HG03196 (cell line): ENCODE results near the gene DLG2.
"Not testable (repeated sequence)": the region's sequence is repeated elsewhere in the genome, so short reads cannot be mapped to it uniquely, and the experiment has no call there.

Source experiments
- ATAC-seq: cut with Tn5 transposase; IDR thresholded peaks from one replicate; pipeline ENCODE4 v1.9.1; 2021; ENCODE audit not compliant: unreplicated experiment

DLG2 gene

DNA sequence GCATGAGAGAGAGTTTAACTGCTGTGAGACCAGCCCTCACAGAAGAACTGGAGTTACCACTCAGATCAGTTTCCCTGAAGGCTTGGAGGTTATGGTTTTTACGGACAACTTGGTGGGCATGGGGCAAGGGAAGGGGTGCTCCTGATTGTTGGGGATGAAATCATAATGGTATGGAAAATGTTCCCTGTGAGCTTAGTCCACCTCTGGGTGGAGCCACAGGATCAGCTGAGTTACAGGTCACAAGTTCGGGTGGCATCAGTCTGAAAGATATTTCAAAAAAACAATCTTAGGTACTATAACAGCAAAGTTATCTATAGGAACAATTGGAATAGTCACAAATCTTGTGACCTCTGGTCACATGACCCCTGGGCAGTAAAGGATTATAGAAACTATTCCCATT is 162.9 kb downstream of the DLG2 start:
- ATAC-seq, result no peak

DNA sequence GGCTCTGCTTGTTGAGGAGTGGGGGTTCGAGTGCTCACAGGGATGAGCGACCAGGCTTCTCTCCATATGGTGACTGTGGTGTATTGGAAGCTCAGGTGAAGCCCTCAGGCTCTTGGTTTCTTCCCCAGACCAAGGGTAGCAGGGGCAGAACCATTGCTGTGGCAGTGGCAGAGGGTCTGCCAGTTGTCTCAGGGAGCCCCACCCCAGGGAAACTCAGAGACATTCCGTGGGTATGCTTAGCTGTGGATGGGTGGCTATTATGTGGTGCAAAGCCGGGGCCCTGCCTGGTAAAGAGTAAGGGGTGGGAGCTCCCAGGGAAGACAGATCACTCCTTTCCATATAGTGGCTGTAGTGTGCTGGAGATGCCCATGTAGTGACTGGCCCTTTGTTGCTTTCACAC is 167.8 kb downstream of the DLG2 start:
- ATAC-seq, result no peak

DNA sequence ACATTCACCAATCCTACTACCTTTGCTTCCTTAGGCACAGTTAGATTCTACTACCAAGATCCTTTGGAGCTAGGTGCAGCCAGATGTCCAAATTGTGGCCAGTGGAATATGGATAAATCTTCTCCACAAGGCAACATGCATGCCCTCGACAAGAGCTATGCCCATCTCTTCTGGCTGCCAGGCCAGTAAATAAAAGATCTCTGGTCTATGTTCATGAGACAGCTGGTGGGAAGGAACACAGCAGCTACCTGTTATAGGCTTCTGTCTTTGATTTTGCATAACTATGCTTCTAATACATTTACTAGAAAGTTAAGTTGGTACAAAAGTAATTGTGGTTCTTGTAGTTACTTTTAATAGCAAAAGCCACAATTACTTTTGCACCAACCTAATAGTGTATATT is 182.7 kb downstream of the DLG2 start:
- ATAC-seq, result no peak

DNA sequence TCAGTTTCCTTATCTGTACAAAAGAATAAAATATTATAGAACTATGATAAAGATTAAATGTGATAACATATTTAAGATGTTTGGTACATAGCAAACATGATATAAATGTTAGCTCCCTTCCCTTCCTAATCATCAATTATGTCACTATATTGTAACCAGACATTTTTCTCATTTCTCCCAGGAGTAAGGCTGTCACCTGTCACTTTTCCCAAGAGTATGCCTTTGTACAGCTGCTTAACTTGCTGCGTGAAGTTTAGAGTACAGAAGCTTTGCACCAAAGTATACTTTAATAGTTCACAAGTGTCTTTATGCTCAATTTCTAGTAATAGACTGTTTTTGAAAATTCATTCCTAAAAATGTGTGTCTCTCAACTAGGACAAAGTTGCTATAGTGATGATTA is 186.9 kb downstream of the DLG2 start:
- ATAC-seq, result no peak

DNA sequence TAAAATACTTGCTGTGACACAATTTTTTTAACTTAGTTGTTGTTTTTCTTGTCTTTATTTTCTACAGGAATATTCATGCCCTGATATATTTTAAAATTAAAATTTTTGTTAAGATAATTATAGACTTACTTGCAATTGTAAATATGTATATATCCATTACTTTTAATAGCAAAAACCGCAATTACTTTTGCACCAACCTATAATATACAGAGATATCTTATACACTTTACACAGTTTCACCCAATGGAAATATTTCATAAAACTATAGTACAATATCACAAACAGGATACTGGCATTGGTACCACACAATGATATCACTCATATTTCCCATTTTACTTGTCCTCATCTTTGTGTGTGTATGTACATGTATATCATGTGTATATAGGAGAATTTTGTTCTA is 188.8 kb downstream of the DLG2 start:
- no peak for ATAC-seq

DNA sequence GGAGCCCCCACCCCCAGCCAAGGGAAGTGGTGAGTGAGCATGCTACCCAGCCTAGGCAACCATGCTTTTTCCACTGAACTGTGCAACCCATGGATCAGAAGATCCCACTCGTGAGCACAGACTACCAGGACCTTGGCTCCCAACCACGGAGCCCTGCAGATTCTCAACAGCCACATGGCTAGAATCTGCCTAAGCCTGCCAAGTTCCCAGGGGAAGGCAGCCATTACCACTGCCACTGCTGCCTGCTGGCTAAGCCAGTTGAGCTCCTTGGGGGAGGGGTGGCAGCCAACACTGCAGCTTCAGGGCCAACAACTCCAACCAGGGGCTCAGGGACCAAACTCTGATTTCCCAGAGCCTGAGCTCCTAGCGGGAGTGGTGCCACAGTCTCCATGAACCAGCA is 195.8 kb downstream of the DLG2 start:
- no peak for ATAC-seq

DNA sequence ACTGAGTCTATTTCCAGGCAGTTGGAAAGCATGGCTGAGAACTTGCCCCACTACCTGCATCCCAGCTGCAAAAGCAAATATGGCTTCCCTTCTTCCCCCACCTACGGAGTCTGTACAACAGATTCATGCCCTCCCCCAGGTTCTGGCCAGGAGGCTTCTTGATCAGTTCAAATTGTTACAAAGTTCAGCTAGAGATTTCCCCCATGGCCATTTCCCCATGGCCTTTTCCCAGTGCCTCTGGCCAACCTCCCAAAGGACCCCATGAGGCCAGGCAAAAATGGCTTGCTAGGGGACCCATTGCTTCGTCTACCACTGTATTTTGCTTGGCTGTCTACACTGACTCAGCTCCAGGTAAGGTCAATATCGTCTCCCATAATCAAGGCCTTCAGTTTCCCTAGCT is 203.3 kb downstream of the DLG2 start:
- ATAC-seq, result no peak

DNA sequence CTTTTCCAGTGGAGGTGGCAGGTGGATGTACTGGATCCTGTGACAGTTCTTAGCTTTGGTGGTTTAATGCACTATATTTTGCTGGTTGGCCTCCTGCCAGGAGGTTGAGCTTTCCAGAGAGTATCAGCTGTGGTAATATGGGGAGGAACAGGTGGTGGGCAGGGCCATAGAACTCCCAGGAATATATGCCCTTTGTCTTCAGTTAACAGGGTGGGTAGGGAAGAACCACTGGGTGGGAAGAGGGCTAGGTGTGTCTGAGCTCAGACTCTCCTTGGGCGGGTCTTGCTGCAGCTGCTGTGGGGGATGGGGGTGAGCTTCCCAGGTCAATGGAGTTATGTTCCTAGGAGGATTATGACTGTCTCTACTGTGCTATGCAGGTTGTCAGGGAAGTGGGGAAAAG is 203.8 kb downstream of the DLG2 start:
- no peak for ATAC-seq

DNA sequence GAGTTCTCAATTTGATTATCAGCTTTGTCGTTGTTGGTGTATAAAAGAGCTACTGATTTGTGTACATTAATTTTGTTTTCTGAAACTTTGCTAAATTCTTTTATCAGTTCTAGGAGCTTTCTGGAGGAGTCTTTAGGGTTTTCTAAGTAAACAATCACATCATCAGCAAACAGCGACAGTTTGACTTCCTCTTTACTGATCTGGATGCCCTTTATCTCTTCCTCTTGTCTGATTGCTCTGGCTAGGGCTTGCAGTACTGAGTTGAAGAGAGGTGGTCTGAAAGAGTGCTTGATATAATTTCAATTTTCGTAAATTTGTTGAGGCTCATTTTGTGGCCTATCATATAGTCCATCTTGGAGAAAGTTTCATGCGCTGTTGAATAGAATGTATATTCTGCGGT is 213.0 kb downstream of the DLG2 start:
- no peak for ATAC-seq

DNA sequence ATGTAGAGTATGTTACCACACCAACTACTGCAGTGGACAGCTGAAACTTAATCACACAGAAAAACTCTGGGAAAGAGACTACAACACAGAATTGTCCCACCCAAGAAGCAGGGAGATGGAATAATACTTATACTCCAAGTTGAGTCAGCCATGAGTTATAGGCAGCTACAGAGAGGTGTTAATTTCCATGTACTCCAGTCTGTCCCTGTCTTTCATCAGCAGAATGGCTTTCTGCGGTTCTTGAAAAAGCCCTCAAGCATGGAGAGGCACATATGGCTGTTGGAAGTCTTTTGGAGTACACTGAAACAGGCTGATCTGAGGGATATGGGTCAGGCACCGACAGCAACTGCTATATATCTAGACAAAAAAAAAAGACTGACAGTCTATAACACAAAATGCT is 219.5 kb downstream of the DLG2 start:
- no peak for ATAC-seq

DNA sequence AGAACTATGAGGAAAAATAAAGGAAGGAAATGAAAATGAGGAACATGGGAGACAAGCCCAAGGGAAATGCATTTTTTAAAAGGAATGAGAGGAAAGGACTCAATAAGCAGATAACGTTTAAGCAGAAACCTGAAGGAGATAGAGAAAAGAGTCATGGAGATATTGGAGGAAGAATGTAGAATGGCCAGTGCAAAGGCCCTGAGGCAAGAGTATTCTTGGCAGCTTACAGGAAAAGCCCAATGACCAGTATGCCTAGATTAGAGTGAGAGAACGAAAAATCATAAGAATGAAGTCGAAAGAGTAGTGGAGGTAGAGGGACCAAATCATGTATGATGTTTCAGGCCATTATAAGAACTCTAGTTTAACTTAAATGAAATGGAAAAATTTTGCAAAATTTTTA is 220.3 kb downstream of the DLG2 start:
- ATAC-seq, result no peak

DNA sequence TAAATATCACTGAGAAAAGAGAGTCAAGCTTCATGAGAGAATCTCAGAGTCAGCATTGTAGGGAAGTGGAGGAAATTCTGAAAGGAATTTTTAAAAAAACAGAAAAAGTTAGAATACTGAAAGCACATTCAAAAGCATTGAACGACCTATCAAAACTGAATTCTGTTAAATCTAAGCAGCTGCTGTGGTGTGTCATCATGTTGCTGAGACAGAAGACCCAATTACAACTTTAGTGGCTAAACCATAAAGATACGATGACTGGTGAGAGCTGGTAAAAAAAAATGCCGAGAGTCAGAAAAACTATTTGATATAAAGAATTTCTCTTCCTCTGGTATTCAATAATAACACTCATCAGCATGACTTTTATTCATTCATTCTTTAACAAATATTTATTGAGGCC is 220.8 kb downstream of the DLG2 start:
- no peak for ATAC-seq

DNA sequence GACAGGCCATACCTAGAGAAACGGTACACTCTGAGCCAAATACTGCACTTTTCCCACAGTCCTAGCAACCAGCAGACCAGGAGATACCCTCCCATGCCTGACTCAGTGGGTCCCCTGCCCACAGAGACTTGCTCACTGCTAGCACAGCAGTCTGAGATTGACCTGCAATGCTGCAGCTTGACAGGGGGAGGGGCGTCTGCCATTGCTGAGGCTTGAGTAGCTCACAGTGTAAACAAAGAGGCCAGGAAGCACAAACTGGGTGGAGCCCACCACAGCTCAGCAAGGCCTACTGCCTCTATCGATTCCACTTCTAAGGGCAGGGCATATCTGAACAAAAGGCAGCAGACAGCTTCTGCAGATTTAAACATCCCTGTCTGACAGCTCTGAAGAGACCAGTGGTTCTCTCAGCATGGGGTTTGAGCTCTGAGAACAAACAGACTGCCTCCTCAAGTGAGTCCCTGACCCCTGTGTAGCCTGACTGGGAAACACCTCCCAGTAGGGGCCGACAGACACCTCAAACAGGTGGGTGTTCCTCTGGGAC is 231.6 kb downstream of the DLG2 start:
- ATAC-seq, result not testable (repeated sequence)

DNA sequence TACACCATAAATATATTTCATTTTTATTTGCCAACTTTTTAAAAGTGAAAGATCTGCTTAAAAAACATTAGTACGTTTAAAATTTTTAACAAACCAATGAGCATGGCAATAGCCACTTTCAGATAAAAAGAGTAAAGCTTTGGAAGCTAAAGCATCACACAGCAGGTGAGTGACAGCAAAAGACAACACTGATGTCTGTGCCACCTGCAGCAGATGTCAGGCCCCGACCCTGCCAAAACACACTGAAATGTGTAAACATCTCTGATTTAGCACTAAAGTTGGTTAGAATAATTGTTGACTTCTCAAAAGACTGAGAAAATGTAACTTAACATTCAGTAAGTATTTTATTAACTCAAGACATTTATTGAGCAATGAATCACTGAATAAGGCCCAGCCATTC is 232.9 kb downstream of the DLG2 start:
- ATAC-seq, result no peak

DNA sequence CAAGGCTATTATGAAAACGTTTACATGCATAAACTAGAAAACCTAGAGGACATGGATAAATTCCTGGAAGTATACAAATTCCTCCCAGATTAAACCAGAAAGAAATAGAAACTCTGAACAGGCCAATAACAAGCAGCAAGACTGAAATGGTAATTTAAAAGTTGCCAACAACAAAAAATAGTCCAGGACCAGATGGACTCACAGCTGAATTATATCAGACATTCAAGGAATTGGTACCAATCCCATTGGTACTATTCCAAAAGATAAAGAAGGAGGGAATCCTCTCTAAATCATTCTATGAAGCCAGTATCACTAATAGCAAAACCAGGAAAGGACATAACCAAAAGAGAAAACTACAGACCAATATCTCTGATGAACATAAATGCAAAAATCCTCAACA is 236.0 kb downstream of the DLG2 start:
- ATAC-seq, result no peak

DNA sequence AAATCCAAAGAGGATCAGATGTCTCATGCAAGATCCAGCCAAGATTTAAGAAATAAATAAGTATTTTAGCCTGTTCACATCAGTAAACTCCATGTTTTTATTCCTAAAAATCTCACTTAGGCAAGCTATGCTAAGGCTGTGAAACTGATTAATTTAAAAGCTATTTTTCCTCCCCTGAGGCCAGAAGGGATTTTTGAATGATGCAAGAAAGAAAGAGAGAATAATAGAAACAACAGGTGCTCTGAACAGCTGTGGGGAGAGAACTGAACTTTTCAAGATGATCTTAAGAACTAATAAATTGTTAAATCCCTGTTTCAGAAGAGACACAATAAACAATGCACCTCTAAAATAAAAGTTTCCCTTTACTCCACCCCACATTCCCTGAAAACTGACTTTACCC is 241.6 kb downstream of the DLG2 start:
- no peak for ATAC-seq

DNA sequence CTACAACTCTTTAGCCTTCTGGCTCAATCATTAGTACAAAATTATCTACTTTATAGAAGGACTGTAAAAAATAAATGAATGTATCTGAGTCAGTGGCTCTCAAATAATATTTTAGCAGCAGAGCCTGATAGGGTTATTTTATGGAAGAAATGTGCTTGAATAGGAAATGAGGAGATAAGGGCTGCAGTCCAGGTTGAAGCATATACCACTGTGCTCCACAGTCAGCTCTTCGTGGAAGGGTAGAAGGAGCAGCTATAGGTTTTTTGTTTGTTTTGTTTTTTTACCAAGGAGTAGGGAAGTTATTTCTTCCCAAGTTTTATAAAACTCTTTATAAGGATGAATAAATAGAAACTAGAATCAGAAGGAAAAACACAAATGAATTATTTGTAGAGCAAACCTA is 242.0 kb downstream of the DLG2 start:
- ATAC-seq, result no peak

DNA sequence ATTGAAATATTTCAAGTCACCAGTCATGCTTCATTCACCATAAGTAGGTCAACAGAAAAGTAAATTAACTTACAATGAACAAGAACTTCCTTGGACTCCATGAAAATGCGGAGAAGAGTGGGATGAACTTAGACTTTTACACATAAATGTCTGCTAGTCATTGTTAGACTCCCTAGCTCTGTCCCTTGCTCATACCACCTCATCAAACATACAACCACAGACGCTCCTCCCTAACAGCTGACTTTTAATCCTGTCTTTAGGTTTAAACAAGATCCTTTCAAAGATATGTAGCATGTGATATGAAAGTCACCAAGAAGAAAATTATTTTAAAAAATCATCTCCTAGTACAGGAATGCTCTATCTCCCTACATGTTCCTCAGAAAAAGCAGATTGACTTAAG is 248.1 kb downstream of the DLG2 start:
- no peak for ATAC-seq

DNA sequence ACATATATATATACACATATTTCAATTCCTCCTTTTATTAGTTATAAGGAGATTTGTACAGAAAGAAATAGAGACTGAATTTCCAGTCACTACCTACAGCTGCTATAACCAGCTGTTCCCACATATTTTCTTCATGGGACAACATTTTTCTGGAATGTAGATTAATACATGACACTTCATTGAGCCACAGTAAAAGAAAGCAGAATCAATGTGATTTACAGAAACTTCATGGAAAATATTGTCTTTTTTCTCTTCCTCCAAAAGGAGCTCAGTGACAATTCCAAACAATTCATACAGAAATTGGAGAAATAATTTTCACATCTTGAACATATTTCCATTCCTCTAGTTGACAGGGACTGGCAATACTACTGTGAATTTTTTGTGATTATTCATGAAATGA is 249.2 kb downstream of the DLG2 start:
- ATAC-seq, result no peak

DNA sequence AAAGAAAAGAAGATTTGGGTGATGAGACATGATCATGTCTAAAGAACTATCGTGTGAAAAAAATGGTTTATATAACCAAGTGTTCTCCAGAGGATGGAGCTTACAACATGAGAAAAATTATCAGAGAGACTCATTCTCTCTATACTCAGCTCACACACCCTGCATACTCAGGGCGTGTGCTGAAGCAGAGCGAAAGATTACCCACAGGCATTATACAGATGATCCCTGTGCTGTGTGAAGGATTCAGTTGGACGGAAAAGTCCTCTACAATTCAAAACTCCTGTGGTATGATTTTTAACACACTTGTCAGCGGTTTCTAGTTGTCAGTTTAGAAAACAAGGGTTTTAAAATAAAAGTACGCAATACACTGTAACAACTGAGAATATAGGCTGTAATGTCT is 267.3 kb downstream of the DLG2 start:
- ATAC-seq, result no peak

DNA sequence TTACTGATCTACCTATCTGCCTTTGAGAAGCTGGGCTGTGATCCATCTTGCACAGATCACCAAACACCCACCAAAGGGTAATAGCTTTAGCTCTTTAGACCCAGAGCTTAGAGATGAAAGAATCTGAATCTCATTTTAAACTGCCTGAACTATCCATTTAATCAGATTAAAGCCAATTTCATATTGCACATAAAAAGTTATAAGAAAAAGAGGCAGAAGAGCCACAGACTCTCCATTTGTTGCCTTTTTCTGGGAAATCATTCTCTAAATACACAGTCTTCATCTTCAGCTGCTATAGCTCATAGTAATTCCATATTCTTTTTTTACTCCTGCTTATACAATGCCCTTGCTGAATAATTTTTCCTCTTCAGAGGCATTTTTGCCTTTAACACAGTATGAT is 271.2 kb downstream of the DLG2 start:
- ATAC-seq, result no peak

DNA sequence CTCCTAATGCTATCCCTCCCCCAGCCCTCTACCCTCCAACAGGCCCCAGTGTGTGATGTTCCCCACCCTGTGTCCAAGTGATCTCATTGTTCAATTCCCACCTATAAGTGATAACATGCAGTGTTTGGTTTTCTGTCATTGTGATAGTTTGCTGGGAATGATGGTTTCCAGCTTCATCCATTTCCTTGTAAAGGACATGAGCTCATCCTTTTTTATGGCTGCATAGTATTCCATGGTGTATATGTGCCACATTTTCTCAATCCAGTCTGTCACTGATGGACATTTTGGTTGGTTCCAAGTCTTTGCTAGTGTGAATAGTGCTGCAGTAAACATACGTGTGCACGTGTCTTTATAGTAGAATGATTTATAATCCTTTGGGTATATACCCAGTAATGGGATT is 277.6 kb downstream of the DLG2 start:
- not testable (repeated sequence) for ATAC-seq

DNA sequence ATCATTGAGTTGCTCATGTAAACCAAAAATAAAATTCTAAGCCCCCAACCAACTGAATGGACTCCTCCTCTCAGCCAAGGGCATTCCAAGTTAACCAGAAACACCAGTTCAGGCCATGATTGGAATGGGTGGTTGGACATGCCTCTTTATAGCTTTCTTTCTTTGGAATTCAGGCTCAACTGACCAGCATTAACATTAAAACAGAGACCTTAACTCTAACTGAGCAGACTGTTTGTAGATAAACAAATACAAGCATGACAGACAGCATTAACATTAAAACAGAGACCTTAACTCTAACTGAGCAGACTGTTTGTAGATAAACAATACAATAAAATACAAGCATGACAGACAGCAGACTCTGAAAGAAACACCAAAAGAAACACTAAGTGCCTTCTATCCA is 278.2 kb downstream of the DLG2 start:
- no peak for ATAC-seq

DNA sequence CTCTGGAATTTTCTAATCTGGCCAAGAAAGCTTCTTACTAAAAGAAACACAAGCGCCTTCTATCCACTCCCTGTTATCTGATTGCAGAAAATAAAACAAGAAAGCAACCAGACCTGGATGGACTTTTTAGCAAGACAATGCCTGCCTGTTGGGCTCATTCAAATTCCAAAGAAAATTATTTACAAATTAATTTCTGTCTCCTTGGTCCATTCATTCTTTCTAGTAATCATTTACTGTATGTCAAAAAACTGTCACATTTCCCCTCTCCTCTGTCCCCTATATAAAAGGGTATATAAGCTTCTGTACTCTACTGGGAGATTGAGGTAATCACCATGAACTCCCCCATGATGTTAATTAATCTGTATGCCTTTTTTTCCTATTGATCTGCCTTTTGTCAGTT is 279.9 kb downstream of the DLG2 start:
- no peak for ATAC-seq
